ENCODE measurements around the gene NT5DC1.

Gene NT5DC1

GRCh38 chr6:116238083-116238482, 137.4 kb downstream of the NT5DC1 start:
- DNase-seq (ENCODE audit: low read depth in 1 of 2, low spot score in 1 of 2): no peak

- no peak for DNase-seq (ENCODE audit: low read depth in 1 of 2, low spot score in 1 of 2)
Observed at GRCh38 chr6:116239256-116239655, 138.6 kb downstream of the NT5DC1 start.

GRCh38 chr6:116239856-116240255, 139.2 kb downstream of the NT5DC1 start:
- no peak for DNase-seq (ENCODE audit: low read depth in 1 of 2, low spot score in 1 of 2)

GRCh38 chr6:116244284-116244683, 143.6 kb downstream of the NT5DC1 start:
- no peak for DNase-seq (ENCODE audit: low read depth in 1 of 2, low spot score in 1 of 2)

GRCh38 chr6:116246089-116246488, 145.4 kb downstream of the NT5DC1 start:
- no peak for DNase-seq (ENCODE audit: low read depth in 1 of 2, low spot score in 1 of 2)

- no peak for DNase-seq (ENCODE audit: low read depth in 1 of 2, low spot score in 1 of 2)
Observed at GRCh38 chr6:116247285-116247684, 146.6 kb downstream of the NT5DC1 start.

- no peak for DNase-seq (ENCODE audit: low read depth in 1 of 2, low spot score in 1 of 2)
Observed at GRCh38 chr6:116248577-116248976, 147.9 kb downstream of the NT5DC1 start.

- DNase-seq (ENCODE audit: low read depth in 1 of 2, low spot score in 1 of 2): no peak
Observed at GRCh38 chr6:116251568-116252384, 151.1 kb downstream of the NT5DC1 start.

- no peak for DNase-seq (ENCODE audit: low read depth in 1 of 2, low spot score in 1 of 2)
Observed at GRCh38 chr6:116253188-116253504, 152.5 kb downstream of the NT5DC1 start.

GRCh38 chr6:116253505-116254296, 153.0 kb downstream of the NT5DC1 start, which contains the start of gene TSPYL4:
Gene TSPYL4 (minus strand): TSS chr6:116254075. CDS start chr6:116254008, 67 bp downstream.
- peak; percentile 77 to 83 for DNase-seq (ENCODE audit: low read depth in 1 of 2, low spot score in 1 of 2)

- no peak for DNase-seq (ENCODE audit: low read depth in 1 of 2, low spot score in 1 of 2)
Observed at GRCh38 chr6:116254297-116255056, 153.8 kb downstream of the NT5DC1 start.

GRCh38 chr6:116255246-116255800, 154.7 kb downstream of the NT5DC1 start:
- DNase-seq (ENCODE audit: low read depth in 1 of 2, low spot score in 1 of 2): no peak

GRCh38 chr6:116256694-116257093, 156.0 kb downstream of the NT5DC1 start:
- DNase-seq (ENCODE audit: low read depth in 1 of 2, low spot score in 1 of 2): no peak

GRCh38 chr6:116258520-116258919, 157.9 kb downstream of the NT5DC1 start:
- no peak for DNase-seq (ENCODE audit: low read depth in 1 of 2, low spot score in 1 of 2)

GRCh38 chr6:116263353-116263752, 162.7 kb downstream of the NT5DC1 start:
- DNase-seq (ENCODE audit: low read depth in 1 of 2, low spot score in 1 of 2): no peak

- DNase-seq (ENCODE audit: low read depth in 1 of 2, low spot score in 1 of 2): no peak
Observed at GRCh38 chr6:116265041-116265829, 164.6 kb downstream of the NT5DC1 start.

GRCh38 chr6:116266803-116267202, 166.2 kb downstream of the NT5DC1 start:
- no peak for DNase-seq (ENCODE audit: low read depth in 1 of 2, low spot score in 1 of 2)

- no peak for DNase-seq (ENCODE audit: low read depth in 1 of 2, low spot score in 1 of 2)
Observed at GRCh38 chr6:116267836-116268588, 167.4 kb downstream of the NT5DC1 start.

- no peak for DNase-seq (ENCODE audit: low read depth in 1 of 2, low spot score in 1 of 2)
Observed at GRCh38 chr6:116268589-116269293, 168.1 kb downstream of the NT5DC1 start.
